ENCODE data around the gene RNASE13. TPM values are rescaled to one million over a fixed set of nuclear protein-coding genes. Genes with fewer than 3 reads are reported as not detected.

The RNASE13 gene
- total RNA-seq, 1 experiment from 2014 or later: 0.15 TPM

- TF ChIP-seq POLR2A (IDR thresholded peaks at IDR 0.05; ENCODE audit: borderline replicate concordance, extremely low read depth, insufficient read depth, insufficient read length): no peak
Measured at GRCh38 chr14:21078726-21079125, 44.1 kb upstream of the RNASE13 start (continued).

DNA sequence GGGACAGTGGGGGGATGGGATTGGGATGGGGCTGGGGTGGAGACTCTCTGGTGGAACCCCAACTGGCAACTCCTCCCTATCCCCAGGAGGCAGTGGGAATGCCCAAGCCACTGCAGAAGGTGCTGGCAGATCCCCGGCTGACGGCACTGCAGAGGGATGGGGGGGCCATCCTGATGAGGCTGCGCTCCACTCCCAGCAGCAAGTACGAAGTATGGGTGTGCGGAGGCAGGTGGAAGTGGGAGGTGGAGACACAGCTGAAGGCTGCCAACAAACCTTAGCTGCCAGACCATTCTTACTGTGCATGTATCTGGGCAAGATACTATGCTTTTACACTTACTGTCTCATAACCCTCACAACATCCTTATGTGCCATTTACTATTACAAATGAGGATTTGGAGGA, 43.7 kb upstream of the RNASE13 start:
- TF ChIP-seq ZNF274 (IDR thresholded peaks at IDR 0.05; ENCODE audit: low read depth, low read length) (no peak), SRF (IDR thresholded peaks at IDR 0.05; ENCODE audit: low read depth) (no peak), ZFX (IDR thresholded peaks at IDR 0.05) (no peak)
- TF ChIP-seq, protein P1, sequence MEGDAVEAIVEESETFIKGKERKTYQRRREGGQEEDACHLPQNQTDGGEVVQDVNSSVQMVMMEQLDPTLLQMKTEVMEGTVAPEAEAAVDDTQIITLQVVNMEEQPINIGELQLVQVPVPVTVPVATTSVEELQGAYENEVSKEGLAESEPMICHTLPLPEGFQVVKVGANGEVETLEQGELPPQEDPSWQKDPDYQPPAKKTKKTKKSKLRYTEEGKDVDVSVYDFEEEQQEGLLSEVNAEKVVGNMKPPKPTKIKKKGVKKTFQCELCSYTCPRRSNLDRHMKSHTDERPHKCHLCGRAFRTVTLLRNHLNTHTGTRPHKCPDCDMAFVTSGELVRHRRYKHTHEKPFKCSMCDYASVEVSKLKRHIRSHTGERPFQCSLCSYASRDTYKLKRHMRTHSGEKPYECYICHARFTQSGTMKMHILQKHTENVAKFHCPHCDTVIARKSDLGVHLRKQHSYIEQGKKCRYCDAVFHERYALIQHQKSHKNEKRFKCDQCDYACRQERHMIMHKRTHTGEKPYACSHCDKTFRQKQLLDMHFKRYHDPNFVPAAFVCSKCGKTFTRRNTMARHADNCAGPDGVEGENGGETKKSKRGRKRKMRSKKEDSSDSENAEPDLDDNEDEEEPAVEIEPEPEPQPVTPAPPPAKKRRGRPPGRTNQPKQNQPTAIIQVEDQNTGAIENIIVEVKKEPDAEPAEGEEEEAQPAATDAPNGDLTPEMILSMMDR (IDR thresholded peaks at IDR 0.05 in 2 of 3, conservative IDR thresholded peaks at IDR 0.05 in 1 of 3; ENCODE audit: borderline replicate concordance in 1 of 3, insufficient read depth in 1 of 3, low read depth in 2 of 3, low read length in 2 of 3): no peak
- ChIA-PET RAD21 (ENCODE audit: low non-redundant PET in 1 of 2, low total read pairs in 2 of 2, uncharacterized antibody in 2 of 2, unreplicated experiment in 2 of 2) (no interaction called here), CTCF (no interaction called here), POLR2A (no interaction called here)
- Histone ChIP-seq H3K27me3 (ENCODE audit: insufficient read depth, low read length) (no peaks in the 10 kb centered on the region), H3K9me3 (ENCODE audit: control insufficient read depth in 1 of 2, insufficient read depth in 1 of 2, low read depth in 1 of 2, low read length in 2 of 2) (no peaks in the 10 kb centered on the region), H3K9me2 (ENCODE audit: insufficient read depth) (no peaks in the 10 kb centered on the region), H4K20me1 (ENCODE audit: insufficient read depth) (no peaks in the 10 kb centered on the region), H3K27ac (ENCODE audit: low read depth, low read length) (no peak overlapping the region), H3K4me3 (replicated peaks in 1 of 2; ENCODE audit: low read depth in 1 of 2, low read length in 2 of 2) (no peak overlapping the region), H3K79me2 (ENCODE audit: insufficient read depth, low read length) (no peaks in the 10 kb centered on the region), H2AFZ (ENCODE audit: low read depth, low read length, poor library complexity, severe bottlenecking) (no peak overlapping the region), H3K4me1 (ENCODE audit: control insufficient read depth in 1 of 2, insufficient read depth in 2 of 2, low read length in 2 of 2) (peaks cover 3 to 10% of the 10 kb centered on the region in 2 experiments; a peak in 3 of 4 replicates), H3K9ac (ENCODE audit: low read length) (no peak overlapping the region), H3K36me3 (ENCODE audit: control insufficient read depth in 1 of 2, insufficient read depth in 2 of 2, low read length in 2 of 2) (no peaks in the 10 kb centered on the region; a peak in 1 of 4 replicates), H3K4me2 (ENCODE audit: low read length) (no peak overlapping the region)
- DNase-seq (ENCODE audit: low read depth, low spot score) (no peak), ATAC-seq (no peak)
- BruUV-seq (replicated peaks): no TSS peak
- intact Hi-C loops (cut with micrococcal nuclease): no loop called here

DNA sequence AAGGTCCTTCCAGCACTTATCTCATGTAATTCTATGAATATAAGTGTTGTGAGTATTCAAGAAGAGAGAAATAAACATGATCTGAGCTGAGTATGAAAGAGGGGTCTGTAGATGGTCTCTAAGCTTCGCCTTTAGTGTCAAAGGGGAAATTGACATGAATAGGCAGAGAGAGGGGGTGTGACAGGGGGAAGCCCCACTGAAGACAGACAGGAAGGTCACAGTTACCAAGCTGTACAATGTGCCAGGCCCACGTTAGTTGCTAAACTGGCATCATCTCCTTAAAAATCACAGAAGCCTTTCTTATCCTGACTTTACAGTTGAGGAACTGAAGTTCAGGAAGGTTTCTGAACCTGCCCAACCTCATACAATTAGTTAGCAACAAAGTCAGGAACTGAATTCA, 43.1 kb upstream of the RNASE13 start:
- intact Hi-C loops (cut with micrococcal nuclease): no loop called here
- no peak for DNase-seq (ENCODE audit: low read depth, low spot score)
- H3K4me1 ChIP-seq (ENCODE audit: control insufficient read depth in 1 of 2, insufficient read depth in 2 of 2, low read length in 2 of 2): peaks cover under 1 to 4% of the 10 kb centered on the region in 2 experiments; a peak in 3 of 4 replicates
- H3K36me3 ChIP-seq (ENCODE audit: control insufficient read depth in 1 of 2, insufficient read depth in 2 of 2, low read length in 2 of 2): no peaks in the 10 kb centered on the region; a peak in 1 of 4 replicates
- H3K9me3 ChIP-seq (ENCODE audit: control insufficient read depth in 1 of 2, insufficient read depth in 1 of 2, low read depth in 1 of 2, low read length in 2 of 2): no peaks in the 10 kb centered on the region
- H3K9me2 ChIP-seq (ENCODE audit: insufficient read depth): no peaks in the 10 kb centered on the region
- H3K27ac ChIP-seq (ENCODE audit: low read depth, low read length): no peak overlapping the region
- H3K79me2 ChIP-seq (ENCODE audit: insufficient read depth, low read length): no peaks in the 10 kb centered on the region
- H3K4me2 ChIP-seq (ENCODE audit: low read length): no peak overlapping the region
- TF ChIP-seq EZH2phosphoT487 (IDR thresholded peaks at IDR 0.05; ENCODE audit: borderline replicate concordance): no peak
- no peak for TF ChIP-seq SRF (IDR thresholded peaks at IDR 0.05; ENCODE audit: low read depth)
- TF ChIP-seq, protein P1 (IDR thresholded peaks at IDR 0.05 in 2 of 3, conservative IDR thresholded peaks at IDR 0.05 in 1 of 3; ENCODE audit: borderline replicate concordance in 1 of 3, insufficient read depth in 1 of 3, low read depth in 2 of 3, low read length in 2 of 3): no peak
- no peak for TF ChIP-seq SIN3A (IDR thresholded peaks at IDR 0.05; ENCODE audit: low read depth)
- no peak for TF ChIP-seq ATF3 (IDR thresholded peaks at IDR 0.05)
- no peak overlapping the region for H3K9ac ChIP-seq (ENCODE audit: low read length)
- H4K20me1 ChIP-seq (ENCODE audit: insufficient read depth): no peaks in the 10 kb centered on the region
- POLR2A ChIA-PET: no interaction called here
- no peaks in the 10 kb centered on the region for H3K27me3 ChIP-seq (ENCODE audit: insufficient read depth, low read length)
- H2AFZ ChIP-seq (ENCODE audit: low read depth, low read length, poor library complexity, severe bottlenecking): no peak overlapping the region
- no TSS peak for BruUV-seq (replicated peaks)
- no peak for ATAC-seq
- RAD21 ChIA-PET (ENCODE audit: low non-redundant PET in 1 of 2, low total read pairs in 2 of 2, uncharacterized antibody in 2 of 2, unreplicated experiment in 2 of 2): no interaction called here
- H3K4me3 ChIP-seq (replicated peaks in 1 of 2; ENCODE audit: low read depth in 1 of 2, low read length in 2 of 2): no peak overlapping the region
- CTCF ChIA-PET: no interaction called here
